ENCODE results near the gene STK11. TPM values are rescaled to one million over a fixed set of nuclear protein-coding genes. Genes with fewer than 3 reads are reported as not detected.

STK11 gene
- polyA plus RNA-seq, 1 experiment = 24.6 TPM

DNA sequence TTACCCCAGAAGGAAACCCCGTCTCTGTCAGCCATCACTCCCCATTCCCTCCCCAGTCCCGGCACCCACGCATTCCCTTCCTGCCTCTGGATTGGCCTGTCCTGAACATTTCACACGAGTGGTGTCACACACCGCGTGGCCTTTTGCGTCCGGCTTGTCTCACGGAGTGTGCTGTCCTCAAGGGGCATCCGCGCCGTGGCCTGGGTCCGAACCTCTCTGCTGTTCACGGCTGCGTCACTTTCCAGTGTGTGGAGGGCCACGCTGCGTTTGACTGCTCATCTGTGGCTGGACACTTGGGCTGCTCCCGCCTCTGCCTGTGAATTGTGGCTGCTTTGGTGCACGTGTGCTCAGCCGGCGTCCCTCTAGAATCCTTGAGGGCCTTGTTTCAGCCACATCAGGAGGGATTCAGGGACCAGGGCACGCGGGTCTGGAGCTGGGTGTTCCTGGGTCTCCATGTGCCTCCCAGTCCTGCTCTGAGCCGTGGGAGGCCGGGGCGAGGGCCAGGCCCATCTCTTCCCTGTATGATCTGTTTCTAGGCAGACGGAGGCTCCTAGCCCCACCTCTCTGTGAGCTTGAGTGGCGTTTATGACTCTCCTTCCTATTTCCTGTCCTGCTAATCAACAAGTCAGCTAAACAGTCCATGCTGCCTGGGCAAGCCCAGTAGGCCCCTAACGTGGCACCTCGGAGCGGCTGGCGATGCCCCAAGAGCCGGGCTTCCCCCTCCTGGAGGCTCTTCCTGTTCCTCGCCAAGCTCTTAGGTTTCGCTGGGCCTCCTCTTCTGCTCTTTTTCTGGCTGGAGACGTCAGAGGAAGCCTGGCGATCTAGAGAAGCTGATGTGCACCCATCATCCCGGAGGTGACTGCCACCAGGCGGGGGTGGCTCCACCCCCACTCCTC lies 8.1 kb downstream of the STK11 start:
- POLR2A ChIA-PET = no interaction called here

DNA sequence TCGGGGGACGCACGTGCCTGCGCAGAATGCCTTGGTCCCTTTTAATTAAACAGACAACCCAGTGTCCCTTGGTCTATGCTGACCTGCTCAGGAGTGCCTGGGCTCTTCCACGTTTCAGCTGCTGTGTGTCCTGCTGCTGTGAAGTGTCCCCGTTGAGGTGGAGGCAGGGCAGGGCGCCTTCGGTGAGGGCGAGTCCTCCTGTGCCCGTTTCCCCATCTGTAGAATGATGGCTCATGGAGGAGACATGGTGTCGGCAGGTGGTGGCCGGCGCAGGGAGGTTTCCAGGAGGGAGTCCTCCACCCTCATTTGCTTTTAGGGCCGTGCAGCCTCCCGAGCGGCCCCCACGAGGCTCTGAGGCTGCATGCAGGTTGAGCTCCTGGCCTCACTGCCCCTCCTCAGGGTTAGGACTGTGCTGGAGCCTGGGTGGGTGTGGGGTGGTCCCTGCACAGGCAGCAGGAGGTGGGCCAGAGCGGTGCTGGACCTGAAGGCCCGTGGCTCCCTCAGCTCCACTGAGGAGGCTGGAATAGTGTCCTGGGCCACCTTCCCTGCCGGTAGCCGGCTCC lies 8.8 kb downstream of the STK11 start:
- POLR2A ChIA-PET = no interaction called here
- no peak overlapping the region for H3K4me3 ChIP-seq (ENCODE audit: low read depth, low read length)
- TF ChIP-seq, protein P1, sequence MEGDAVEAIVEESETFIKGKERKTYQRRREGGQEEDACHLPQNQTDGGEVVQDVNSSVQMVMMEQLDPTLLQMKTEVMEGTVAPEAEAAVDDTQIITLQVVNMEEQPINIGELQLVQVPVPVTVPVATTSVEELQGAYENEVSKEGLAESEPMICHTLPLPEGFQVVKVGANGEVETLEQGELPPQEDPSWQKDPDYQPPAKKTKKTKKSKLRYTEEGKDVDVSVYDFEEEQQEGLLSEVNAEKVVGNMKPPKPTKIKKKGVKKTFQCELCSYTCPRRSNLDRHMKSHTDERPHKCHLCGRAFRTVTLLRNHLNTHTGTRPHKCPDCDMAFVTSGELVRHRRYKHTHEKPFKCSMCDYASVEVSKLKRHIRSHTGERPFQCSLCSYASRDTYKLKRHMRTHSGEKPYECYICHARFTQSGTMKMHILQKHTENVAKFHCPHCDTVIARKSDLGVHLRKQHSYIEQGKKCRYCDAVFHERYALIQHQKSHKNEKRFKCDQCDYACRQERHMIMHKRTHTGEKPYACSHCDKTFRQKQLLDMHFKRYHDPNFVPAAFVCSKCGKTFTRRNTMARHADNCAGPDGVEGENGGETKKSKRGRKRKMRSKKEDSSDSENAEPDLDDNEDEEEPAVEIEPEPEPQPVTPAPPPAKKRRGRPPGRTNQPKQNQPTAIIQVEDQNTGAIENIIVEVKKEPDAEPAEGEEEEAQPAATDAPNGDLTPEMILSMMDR (IDR thresholded peaks at IDR 0.05; ENCODE audit: low read depth, low read length) = no peak
- H3K27ac ChIP-seq (ENCODE audit: low read depth, low read length) = no peak overlapping the region
- H3K27me3 ChIP-seq (ENCODE audit: control insufficient read depth, insufficient read depth, low read length) = no peaks in the 10 kb centered on the region
- DNase-seq (ENCODE audit: low read depth, low spot score) = no peak
- no peaks in the 10 kb centered on the region; the same call in 1 of the 2 replicates for H3K9me3 ChIP-seq (ENCODE audit: control insufficient read depth, insufficient read depth, low read length)
- CTCF ChIA-PET = interaction anchor here (1.1 to 1.4 kb wide), 2 partner anchors 19 to 29 kb away, joined by 3 to 4 read pairs; no protein-coding TSS in a partner anchor

More for the DNA sequence above, 8.1 kb downstream of the STK11 start:
- no peaks in the 10 kb centered on the region; the same call in 1 of the 2 replicates for H3K9me3 ChIP-seq (ENCODE audit: control insufficient read depth, insufficient read depth, low read length)
- H3K27ac ChIP-seq (ENCODE audit: low read depth, low read length) = no peak overlapping the region
- no peak overlapping the region for H3K4me3 ChIP-seq (ENCODE audit: low read depth, low read length)
- H3K27me3 ChIP-seq (ENCODE audit: control insufficient read depth, insufficient read depth, low read length) = no peaks in the 10 kb centered on the region
- no peak for DNase-seq (ENCODE audit: low read depth, low spot score)
- CTCF ChIA-PET = interaction anchor here (1.1 to 1.4 kb wide), 3 partner anchors 7 to 30 kb away, joined by 3 to 4 read pairs (median 4); no protein-coding TSS in a partner anchor
- TF ChIP-seq, protein P1 (IDR thresholded peaks at IDR 0.05; ENCODE audit: low read depth, low read length) = no peak

DNA sequence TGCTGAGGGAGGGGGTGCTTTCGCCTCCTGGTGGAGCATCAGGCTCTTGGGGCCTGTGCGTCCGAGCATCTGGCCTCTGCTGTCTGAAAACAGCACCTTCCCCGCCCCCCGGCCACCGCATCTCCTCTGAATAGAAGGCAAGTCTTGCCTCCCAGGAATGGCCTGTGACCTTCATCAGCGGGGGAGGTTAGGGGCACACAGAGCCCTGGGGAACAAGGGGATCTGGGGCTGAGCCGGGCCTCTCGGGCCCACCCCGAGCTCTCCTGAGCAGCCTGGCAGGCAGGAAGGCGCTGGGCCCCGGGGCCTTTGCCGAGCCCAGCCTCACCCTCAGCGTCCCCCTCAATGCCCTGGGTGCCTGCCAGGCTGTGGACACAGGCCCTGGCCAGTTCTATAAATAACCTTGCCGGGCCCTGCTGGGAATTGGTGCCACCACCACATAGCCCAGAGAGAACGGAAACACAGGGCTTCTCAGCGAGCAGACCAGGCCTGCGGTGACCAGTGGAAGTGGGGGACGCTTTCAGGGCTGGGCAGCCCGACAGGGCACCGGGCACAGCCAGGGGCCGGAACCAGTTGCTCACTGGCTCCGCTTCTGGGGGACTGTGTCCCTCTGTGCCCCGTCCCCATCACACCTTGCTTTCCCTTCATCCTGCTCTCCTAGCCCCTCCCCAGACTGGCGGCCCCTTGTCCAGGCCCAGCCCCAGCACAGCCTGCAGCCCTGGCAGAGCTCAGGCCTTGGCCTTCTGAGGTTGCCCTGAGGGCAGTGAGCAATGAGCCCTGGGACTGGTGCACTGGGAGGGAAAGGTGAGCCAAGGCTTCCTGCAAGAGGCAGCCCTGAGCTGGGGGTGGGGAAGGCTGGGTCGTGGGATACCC lies 9.5 kb downstream of the STK11 start:
- Histone ChIP-seq H3K9me3 (ENCODE audit: control insufficient read depth, insufficient read depth, low read length) (no peaks in the 10 kb centered on the region; the same call in 1 of the 2 replicates), H3K4me3 (ENCODE audit: low read depth, low read length) (no peak overlapping the region), H3K27me3 (ENCODE audit: control insufficient read depth, insufficient read depth, low read length) (no peaks in the 10 kb centered on the region), H3K27ac (ENCODE audit: low read depth, low read length) (peak overlapping the region; percentile 47)
- no peak for DNase-seq (ENCODE audit: low read depth, low spot score)
- CTCF ChIA-PET = interaction anchor here (1.2 to 2.8 kb wide), 3 partner anchors 26 to 51 kb away, joined by 4 to 8 read pairs (median 4); no protein-coding TSS in a partner anchor
- TF ChIP-seq, protein P1 (IDR thresholded peaks at IDR 0.05; ENCODE audit: low read depth, low read length) = 0 out of 2 replicates have a peak, but pooled peaks have one; percentile 5
- POLR2A ChIA-PET = no interaction called here

DNA sequence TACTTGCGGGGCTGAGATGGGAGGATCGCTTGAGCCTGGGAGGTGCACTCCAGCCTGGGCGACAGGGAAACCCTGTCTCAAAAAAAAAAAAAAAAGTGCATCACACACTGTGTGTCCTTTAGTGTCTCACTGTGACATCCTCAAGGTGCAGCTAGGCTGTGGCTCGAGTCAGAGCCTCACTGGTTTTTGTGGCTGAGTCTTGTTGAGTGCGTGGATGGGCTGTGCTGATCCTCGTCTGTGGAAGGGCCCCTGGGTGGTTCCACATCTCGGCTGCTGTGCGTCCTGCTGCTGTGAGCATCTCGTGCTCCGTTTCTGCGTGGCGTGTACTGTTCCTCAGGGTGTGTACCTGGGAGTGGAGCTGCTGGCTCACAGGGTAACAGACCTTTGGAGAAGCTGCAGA lies 11.2 kb downstream of the STK11 start:
- ChIA-PET CTCF (interaction anchor here (1.3 to 2.8 kb wide), 2 partner anchors 24 to 103 kb away, joined by 3 to 8 read pairs; no protein-coding TSS in a partner anchor), POLR2A (interaction anchor here (0.6 kb wide), 1 partner anchor 263 kb away, joined by 3 read pairs; no protein-coding TSS in a partner anchor)
- Histone ChIP-seq H3K27me3 (ENCODE audit: control insufficient read depth, insufficient read depth, low read length) (no peaks in the 10 kb centered on the region), H3K27ac (ENCODE audit: low read depth, low read length) (no peak overlapping the region), H3K4me3 (ENCODE audit: low read depth, low read length) (no peak overlapping the region), H3K9me3 (ENCODE audit: control insufficient read depth, insufficient read depth, low read length) (no peaks in the 10 kb centered on the region; the same call in 1 of the 2 replicates)
- no peak for DNase-seq (ENCODE audit: low read depth, low spot score)
- TF ChIP-seq, protein P1 (IDR thresholded peaks at IDR 0.05; ENCODE audit: low read depth, low read length) = no peak
